DND-41 (cell line): ENCODE data around the gene RNF144A.

Source experiments
- CTCF ChIP-seq: IDR thresholded peaks from 2 replicates; pipeline ENCODE4 v1.5.1; 2012; ENCODE audit warnings: borderline replicate concordance, low read length, moderate library complexity, mild to moderate bottlenecking; ENCODE audit not compliant: poor library complexity, severe bottlenecking; ENCODE audit errors: extremely low read depth
- EZH2 ChIP-seq: IDR thresholded peaks from 3 replicates; pipeline ENCODE4 v1.6.1; 2012; ENCODE audit warnings: borderline replicate concordance, low read depth, mild to moderate bottlenecking, moderate library complexity, low read length, inconsistent platforms; ENCODE audit not compliant: severe bottlenecking

- TF ChIP-seq CTCF (no peak), EZH2 (no peak)
These were observed 146.6 kb downstream of the RNF144A start for GRCh38 chr2:7063789-7064188.
